AG08395 (cell line): Measurements from ENCODE around the gene AP3D1.
A peak's percentile ranks its signal among the peaks of the same experiment; 100 is the strongest.
"Not testable (repeated sequence)": the region's sequence is repeated elsewhere in the genome, so short reads cannot be mapped to it uniquely, and the experiment has no call there.

Experiments
- DNase-seq: peaks from one replicate; pipeline ENCODE4 v3.0.0; 2012; ENCODE audit warnings: mixed read lengths, low spot score

The AP3D1 gene

DNA sequence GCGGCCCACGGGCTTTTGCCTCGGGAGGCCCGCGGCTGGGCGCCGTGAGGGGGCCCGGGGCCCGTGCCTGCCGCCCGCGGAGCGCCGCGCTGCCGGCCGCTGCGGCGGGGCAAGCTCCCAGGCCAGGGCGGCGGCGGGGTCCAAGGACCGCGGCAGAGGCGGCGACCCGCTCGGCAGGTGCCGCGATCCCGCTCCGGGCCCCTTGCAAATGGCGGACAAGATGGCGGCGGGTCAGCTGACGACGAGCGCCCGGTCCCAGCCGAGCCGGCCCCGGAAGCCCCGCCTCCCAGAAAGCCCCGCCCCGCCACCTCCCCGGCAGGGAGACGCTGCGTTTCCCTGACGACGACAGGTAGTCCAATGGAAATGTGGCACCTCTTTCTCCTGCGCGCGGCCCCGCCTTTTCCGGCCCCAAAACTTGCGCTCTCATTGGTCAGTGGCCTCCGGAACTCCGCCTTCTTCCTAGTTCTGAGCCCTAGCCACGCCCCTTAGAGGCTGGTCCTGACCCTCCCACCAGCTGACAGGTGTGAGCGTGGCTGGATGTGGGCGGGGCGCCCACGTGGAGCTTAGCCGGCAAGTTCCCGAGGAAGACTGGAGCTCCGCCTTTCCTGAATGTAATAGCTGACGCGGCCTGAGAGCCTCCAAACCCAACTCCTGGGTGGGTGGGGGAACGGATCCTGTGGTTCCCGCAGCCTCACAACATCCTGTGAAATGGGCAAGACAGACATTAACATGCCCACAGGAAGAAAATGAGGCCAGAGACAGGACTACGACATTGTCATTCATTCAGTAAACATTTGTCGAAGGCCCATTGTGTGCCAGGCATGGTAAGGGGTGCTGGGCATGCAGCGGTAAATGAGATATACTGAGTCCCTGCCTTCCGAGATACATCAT is at the start of gene AP3D1:
AP3D1 (minus strand) TSS at position 228 of the 891 bp plus-strand sequence. CDS start 232 bp downstream, outside the sequence.
- DNase-seq, result peak; percentile 100

DNA sequence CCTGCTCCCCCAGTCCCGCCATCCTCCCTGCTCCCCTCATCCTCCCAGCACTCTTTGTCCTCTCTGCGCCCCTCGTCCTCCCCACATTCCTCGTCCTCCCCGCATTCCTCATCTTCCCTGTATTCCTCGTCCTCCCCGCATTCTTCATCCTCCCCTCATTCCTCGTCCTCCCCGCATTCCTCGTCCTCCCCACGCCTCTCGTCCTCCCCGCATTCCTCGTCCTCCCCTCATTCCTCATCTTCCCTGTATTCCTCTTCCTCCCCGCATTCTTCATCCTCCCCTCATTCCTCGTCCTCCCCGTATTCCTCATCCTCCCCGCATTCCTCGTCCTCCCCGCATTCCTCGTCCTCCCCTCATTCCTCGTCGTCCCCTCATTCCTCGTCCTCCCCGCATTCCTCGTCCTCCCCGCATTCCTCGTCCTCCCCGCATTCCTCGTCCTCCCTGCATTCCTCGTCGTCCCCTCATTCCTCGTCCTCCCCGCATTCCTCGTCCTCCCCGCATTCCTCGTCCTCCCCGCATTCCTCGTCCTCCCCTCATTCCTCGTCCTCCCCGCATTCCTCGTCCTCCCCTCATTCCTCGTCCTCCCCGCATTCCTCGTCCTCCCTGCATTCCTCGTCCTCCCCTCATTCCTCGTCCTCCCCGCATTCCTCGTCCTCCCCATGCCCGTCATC is 49.4 kb upstream of the AP3D1 start:
- DNase-seq, result not testable (repeated sequence)

DNA sequence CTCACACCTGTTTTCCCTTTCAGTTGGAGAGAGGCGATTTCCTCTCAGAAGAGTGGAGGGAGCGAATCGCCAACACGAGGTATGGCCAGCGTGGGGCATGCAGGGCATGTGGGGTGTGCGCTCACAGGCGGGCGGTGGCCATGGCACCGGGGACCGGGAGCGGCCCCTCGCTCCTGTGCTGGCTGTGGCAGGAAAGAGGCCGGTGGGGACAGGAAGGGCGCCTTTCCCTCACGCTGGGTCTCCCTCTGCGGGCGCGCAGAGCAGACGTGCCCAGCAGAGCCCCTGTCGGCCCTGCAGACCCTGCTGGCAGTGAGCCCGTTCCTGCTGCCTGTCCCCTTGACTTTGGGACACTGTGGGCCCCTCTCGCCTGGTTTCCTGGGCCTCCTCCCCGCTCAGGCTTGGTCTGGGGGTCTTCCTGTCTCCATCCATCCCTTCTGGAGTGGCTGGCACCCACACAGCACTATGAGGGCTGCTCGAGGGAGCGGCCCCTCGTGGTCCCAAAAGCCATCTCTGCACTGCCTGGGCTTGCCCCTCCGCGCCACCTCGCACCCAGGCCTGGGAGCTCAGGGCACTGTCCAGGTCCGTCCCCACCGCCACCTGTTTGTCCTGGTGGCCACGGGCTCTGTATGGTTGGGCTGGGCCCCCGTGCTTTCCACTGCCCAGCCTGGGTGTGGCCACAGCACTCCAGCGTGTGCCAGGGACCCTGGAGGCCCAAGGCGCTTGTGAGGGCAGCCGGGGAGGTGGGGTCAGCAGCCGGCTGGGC is 48.7 kb upstream of the AP3D1 start:
- DNase-seq, result no peak

DNA sequence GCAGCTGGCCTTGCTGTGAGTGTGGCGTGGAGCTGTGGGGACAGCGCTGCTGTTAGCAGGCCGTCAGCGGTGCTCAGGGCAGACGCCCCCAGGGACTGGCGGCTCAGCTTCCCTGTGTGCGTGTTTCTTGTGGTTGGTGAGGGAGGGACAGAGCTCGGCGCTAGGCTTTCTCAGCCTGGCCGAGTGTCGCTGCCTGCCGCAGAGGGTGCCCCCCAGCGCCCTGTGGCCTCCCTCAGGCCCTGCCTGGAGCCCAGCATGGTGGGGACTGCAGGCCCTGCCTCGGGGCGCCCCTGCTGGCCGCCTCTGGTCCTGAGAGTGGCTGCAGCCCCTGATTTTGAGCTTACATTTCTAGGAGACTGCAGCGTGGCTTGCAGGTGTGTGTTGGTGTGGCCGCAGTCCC is 47.8 kb upstream of the AP3D1 start:
- no peak for DNase-seq

DNA sequence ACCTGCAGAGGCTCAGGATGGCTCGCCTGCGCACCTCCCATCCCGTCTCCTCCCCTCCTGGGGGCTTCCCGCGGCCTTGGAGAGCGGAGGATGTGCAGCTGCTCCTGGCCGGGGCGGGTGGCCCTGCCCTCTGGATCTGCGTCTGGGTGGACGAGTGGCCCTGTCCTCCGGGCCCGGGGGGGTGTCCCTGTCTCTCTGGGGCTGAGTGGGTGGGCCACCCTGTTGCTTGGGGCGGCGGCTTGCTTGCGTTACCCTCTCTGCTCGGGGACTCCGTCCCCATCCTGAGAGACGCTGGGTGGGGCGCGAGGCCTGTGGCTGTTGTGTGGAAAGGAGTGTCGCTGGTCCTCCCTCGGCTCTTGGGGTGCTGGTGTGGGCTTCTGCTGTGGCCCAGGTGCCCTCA is 47.0 kb upstream of the AP3D1 start:
- no peak for DNase-seq

DNA sequence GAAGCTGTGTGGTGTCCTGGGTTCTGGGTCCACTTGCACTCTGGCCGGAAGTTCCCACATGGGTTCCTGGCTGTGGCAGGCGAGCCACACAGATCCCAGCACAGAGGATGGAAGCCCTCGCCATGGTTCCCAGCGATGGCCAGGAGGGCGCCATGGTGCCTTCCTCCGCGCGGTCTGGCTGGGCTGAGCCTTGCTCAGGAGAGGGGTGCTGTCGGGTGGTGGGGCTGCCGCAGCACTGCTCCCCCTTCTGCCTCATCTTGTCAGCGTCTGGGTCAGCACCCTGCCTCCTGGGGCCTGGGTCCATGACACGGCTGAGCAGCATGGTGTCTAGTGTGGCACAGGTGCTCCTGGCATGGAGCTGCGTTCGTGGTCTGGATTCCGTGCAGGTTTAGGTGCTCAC is 45.9 kb upstream of the AP3D1 start:
- DNase-seq, result no peak

DNA sequence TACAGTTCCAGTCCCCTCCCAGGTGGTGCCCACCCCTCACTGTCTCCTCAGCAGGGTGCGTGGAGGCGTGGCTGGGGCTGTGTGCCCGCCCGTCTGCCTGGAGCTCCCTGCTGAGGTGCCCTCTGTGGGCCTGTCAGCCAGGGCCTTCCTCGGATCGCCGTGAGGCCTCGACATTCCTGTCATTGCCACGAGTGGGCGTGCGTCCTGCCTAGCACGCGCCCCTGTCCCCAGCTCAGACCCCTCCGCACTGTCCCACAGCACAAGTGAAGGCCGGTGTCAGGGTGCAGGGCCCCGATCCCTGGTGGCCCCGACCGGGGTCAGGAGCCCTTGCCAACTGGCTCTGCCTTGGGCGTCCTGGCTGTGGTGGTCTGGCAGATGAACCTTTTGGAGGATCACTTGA is 44.5 kb upstream of the AP3D1 start:
- no peak for DNase-seq

DNA sequence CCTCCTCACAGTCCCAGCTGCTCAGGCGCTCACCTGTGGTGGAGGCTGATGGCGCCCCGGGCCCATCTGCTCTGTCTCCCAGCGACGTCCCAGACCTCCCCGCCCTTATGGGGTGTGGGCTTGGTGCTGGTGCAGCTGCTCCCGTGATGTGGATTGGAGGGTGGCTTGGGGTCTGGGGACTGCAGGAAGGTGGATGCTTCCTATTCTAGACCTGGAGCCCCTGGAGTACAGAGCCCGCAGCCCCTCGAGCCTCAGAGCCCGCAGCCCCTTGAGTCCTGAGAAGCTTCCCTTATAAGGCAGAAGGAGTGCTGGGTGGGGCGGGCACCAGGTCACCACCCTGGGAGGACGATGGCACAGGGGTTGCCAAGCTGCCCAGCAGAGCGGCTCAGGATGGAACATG is 44.0 kb upstream of the AP3D1 start:
- DNase-seq, result no peak

DNA sequence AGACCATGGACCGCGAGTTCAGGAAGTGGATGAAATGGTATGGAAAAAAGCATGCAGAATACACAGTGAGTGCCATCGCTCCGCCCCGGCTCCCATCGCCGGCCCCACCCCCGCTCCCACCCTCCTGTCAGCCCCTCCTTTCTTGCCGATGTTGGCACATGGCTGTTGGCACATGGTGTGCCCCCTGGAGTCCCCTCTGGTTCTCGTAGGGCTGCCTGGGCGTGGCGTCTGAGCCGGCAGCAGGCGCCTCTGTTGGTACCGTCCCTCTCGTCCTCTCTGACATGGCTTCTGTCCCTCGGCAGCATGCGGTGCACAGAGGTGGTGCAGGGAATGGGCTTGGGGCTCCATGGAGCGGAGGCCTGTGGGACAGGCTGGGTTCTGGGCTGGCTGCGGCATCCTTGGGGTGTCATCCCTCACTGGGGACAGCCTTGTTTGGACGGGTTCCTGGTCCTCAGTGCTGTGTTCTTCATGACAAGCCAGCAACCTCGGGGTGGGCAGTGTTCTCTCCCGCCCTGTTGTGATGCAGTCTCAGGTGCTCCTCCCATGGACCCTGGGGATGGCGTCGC is 43.2 kb upstream of the AP3D1 start:
- no peak for DNase-seq

DNA sequence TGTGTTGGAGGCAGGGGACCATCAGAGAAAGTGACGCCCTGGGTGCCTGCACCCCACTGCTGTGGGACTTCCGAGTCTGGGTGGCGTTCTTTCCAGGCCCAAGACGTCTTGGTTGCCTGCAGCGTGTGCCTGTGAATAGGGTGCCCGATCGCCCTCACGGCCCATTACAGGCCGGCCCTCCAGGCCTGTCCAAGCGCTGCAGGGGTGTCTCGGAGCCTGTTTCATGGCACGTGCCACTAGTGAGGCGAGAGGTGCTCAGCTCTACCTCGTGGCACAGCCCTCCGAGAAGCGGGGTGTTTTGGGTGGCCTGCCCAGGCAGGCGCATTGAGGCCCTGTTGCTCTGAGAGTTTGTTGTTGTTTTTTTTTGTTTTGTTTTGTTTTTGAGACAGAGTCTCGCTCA is 42.4 kb upstream of the AP3D1 start:
- DNase-seq, result no peak

DNA sequence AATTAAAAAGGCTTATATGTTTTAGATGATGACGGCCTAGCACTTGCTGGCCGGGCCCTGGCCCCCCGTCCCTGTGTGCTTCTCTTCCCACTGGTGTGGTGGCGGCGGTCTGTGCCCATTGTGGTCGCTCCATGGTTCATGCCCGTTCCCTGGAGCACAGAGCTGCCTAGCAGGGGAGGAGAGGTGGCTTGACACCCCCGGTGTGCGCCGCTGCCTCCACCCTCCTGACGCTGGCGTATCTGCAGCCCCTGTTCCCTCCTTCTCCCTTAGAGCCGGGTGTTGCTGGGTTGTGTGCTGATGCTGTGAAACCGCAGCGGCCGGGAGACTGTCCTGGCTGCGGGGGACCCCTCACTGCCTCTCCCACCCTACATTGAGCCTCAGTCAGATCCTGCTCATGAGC is 41.5 kb upstream of the AP3D1 start:
- no peak for DNase-seq

DNA sequence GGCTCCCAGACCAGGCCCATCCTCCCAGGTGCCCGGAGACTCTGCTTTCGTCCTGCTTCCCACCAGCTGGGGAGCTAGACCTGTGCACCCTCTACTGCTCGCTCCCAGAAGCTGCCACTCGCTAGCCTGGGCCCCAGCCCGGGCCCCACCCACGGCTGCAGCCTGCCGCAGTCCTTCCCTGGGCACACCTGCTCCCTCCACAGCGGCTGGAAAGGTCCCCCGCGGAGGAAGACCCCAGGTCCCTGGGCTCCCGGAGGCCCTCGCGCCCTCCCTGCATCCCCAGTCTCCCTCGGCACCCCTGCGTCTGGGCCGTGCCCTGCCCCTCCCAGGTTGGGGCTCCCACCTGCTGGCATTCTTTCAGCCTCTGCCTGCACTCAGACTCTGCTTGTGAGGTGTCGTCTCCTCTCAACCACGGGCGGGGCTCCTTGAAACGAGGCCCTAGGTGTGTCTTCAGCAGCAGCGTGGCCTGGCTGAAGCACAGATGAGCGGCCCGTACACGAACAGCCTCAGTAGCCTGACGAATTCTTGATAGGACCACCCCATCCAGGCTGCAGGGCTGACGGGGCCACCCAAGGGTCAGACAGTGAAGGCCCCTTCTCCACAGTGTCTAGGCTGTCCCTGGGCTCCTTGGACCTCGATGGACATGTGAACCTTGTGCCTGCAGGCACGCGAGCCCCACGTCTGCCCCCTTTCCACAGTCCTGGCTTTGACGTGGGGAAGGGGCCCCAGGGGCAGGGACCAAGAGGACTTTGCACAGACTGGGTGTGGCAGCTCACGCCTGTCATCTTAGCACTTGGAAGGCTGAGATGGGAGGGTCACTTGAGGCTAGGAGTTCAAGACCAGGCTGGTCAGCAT is 40.3 kb upstream of the AP3D1 start:
- no peak for DNase-seq

DNA sequence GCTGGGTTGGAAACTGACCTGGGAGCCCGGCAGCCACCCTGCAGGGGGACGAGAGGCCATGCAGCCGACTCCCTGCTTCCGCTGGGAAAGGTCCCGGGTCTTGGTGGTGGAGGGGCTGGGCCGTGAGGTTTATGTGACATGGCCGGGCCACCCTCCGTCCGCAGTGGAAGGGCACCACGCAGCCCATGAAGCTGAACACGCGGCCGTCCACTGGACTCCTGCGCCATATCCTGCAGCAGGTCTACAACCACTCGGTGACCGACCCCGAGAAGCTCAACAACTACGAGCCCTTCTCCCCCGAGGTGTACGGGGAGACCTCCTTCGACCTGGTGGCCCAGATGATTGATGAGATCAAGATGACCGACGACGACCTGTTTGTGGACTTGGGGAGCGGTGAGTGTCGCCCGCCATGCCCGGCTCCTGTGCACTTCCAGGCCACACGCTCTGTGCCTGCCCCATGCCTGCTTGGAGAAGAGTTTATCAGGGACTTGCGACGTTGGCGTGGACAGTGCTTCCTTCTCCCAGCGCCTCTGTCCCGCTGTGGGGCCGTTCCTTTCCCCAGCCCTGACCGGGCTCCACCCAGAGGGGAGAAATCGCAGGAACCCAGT is 39.6 kb upstream of the AP3D1 start:
- no peak for DNase-seq

DNA sequence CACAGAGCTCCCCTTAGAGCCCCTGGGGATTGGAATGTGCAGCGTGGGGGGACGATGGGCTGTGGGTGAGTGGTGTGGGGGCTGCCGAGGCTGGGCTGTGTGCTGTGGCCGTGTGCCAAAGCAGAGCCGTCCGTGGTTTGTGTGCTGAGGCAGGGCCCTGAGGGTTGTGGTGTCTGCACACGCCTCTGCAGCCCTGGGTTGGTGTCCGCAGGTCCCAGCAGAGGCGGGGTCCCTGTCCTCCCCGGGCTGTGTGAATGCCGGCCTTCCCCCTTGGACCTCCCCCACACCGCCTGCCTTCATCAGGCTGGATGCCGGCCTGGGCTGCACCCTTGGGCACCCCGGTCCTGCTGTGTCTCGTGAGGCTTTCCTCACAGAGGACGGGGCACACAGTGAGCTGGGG is 38.5 kb upstream of the AP3D1 start:
- no peak for DNase-seq

DNA sequence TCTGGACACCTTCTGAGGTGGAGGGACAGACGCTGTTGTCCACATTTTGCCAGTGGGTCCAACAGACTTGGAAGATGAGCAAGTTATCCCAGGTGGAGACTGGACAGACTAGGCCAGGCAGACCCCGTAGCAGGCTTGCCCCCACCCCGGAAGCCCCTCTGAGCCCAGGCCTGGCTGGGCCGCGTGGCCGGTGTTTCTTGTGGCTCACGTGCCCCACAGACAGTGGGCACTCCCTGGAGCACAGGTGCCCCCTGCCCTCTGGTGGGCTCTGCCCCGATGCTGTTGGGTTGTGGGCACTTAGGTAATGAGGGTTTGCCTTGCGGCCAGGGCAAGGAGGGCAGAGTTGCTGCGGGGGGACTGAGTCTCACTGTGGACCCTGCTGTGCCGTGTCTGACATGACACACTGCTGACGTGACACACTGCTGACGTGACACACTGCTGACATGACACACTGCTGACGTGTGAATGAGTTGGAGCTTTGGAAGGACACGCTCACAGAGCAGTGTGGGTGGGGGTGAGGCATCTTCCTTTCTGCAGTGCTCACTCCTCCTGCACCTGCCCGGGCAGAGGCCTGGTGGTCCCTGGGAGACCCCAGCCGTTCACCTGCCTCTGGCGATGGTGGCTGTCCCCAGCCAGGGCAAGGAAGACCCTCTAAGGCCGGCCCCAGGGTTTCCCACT is 37.5 kb upstream of the AP3D1 start:
- no peak for DNase-seq

DNA sequence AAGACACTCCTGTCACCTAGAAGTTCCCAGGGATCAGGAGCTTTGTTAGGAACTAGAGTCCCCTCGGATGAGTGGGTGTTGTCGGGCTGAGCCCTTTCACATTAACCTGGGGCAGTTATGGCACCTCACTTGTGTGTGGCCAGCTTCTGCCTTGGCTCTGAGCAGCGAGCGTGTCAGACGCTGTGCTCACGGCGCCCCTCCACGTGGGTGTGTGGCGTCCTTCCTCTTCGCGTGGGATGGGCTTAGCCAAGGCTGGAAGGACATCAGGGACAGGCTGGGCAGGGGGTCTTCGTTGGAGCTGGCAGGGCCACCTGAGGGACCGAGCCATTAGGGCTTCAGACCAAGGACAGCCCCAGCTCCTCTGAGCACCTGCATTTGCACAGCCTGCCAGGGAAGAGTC is 35.8 kb upstream of the AP3D1 start:
- no peak for DNase-seq

DNA sequence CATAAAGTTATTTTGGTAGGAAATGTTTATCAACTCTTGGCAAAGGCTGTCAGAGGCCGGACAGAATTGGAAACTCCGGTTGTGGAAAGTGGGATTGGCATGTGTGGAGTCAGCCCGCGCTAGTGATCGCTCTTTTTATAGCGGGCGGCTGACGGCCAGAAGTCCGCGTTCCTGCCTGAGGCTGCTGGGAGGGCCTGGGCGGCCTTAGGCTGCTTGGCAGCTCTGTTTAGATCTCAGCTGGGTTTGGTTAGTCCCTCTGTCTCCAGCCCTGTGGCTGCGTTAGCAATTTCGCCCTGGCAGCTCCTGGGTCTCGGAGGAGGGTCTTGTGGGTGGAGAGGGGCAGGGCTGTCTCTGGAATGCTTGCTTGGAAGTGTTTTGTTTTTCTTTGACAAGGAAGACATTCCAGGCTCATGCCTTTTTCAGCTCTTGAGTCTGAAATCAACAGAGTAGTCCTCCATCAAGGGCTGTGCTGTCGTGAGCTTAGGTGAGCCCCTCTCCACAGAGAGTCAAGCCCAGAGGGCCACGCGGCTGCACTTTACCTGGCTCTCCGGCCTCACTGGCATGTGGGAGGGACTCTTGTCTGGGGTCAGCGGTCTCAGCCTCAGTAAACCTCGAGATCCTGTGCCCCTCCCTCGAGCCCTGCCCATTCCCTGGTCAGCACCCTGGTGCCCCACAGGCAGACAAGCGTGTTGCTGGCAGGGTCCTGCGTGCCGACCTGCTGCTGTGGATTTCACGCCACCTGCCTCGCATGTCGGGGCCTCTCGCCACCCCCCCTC is 34.9 kb upstream of the AP3D1 start:
- DNase-seq, result peak; percentile 98

DNA sequence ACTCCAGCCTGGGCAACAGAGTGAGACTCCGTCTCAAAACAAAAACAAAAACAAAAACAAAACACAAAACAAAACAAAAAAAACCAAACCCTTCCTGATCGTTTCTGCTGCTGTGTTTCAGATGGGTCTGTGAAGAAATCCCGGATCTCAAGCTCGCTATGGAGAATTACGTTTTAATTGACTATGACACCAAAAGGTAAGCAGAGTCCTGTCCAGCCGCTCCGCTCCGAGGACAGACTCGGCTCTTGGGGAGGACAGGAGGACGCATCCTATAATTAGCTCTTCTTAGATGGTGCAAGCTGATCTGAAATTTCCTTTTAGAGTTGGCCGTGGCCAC is 34.3 kb upstream of the AP3D1 start:
- DNase-seq, result no peak

DNA sequence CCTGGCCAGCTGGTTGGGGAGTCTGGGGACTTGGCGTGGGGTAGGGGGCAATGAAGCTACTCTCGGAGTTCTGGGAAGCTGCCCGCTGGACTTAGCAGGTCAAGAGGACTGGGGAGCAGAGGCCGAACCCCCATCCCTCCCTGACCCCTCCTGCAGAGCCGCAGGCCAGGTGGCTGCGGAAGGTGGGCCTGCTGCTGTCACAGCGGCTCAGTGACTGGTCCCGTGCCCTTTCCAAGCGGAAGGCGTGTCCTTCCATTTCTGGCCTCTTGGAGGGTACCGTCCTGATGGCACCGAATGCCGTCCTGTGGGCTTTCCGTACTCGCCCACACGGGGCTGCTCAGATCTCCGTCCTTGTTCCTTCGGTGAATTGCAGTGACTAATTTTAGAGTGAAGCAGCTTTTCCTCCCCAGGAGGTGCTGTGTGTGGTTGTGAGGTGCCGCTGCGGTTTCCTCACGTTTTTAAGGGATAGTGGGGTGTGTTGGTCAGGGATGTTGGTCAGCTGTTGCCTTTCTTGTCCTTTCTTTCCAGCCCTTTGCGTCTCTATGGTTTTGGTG is 33.1 kb upstream of the AP3D1 start:
- no peak for DNase-seq

DNA sequence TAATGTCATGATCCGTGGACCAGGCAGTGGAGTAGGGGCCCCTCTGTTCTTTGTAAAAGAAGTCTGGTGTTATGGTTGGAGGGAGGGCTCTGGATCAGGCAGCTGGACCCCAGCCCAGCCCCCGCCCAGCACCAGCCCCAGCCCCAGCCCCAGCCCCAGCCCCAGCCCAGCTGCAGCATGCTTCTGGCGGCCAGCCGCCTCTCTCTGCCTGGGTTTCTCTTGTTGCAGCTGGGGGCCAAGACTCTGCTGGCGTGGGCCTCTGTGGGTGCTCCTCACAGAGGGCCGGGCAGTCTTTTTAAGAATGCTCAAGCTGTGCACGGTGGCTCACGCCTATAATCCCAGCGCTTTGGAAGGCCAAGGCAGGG is 30.2 kb upstream of the AP3D1 start:
- DNase-seq, result no peak
